ENCODE data around the gene PLA2G4F.

PLA2G4F gene

DNA sequence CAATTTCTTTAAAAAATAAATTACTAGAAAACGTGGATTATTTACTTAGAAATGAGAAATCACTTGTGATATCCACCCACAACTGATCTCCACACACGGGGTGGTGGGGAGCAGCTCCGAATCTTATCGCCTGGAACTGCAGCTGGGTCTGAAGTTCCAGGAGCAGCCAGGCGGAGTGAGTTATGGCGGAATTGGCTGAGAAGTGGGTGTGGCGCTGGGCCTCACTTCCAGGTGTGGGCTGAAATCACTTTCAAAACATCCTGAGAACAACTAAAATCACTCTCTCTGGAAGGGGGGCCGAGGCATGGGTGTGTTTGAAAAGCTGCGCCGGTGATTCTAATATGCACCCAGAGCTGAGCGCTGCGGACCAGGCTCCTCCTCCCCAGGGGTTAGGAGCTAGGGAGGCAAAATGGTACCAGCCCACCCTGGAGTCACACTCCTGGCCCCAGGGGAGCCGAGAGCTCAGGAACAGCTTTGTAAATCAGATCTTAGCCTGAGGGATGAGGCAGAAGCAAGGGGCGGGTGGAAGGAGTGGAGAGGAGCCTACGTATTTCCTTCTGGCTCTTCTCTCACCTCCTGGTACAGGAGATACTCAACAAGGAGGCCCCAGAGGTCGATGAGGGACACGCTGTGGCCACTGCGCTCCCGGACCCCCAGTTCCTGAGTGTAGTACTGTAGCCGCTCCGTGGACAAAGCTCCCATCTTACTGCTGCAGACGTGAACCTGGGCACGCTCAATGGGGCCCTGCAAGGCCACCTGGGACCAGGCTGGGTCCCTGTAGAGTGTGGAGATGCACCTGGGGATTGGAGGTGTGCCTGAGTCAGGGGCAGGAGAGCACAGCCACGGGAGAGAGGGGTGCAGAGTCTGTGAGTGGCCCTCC is 9.6 kb downstream of the PLA2G4F start:
- ChIA-PET CTCF (no interaction called here), POLR2A (ENCODE audit: low non-redundant PET) (no interaction called here)

DNA sequence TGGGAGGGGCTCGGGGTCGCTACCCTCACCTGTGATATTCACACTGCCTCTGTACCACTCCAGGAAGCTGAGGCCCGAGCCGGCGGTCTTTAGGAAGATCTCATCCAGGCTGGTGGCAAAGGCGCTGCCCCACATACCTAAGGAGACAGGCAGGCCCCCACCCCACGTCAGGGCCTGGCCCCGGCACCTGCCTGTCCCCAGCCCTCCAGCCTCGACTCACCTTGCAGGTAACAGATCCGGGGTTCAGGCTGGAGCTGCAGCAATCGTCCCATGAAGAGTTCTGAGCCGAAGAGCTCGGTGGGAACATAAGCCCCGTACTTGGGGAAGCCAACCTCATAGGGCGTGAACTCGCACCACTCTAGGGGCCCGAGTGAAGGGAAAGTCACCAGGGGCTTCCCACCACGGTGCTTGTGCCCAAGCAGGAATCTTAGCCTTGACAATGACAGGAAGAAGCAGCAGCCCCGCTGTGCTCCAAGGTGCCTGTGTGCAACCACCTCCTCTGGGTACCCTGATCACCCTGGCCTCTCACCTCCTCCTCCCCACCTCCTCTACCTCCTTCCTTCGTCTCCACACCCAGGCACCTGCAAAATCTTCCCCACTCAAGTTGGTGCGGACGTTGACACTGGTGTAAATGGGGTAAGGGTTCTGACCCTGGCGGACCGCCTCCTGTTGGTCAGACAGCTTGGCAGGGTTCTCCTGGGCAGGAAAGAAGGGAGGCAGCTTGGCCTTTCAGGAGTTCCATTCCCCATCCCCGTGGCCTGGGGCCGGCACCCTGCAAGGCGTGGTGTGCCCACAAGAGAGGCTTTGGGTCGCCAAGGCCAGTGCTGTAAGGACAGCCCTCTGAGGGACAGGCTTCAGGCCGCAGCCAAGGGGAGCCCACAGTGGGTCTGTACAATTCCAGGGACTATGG is 10.6 kb downstream of the PLA2G4F start:
- POLR2A ChIA-PET (ENCODE audit: low non-redundant PET), result no interaction called here
- CTCF ChIA-PET, result no interaction called here
- TF ChIP-seq CTCF (conservative IDR thresholded peaks at IDR 0.05; ENCODE audit: low read depth), result no peak
- H3K27ac ChIP-seq, result no peak overlapping the region
- no peak for DNase-seq (ENCODE audit: low spot score)

More for the DNA sequence above, 9.6 kb downstream of the PLA2G4F start:
- no peak overlapping the region for H3K27ac ChIP-seq
- DNase-seq (ENCODE audit: low spot score), result no peak
- TF ChIP-seq CTCF (conservative IDR thresholded peaks at IDR 0.05; ENCODE audit: low read depth), result no peak

- POLR2A ChIA-PET (ENCODE audit: low non-redundant PET), result no interaction called here
- no peak for DNase-seq (ENCODE audit: low spot score)
- CTCF ChIA-PET, result interaction anchor here (0.6 kb wide), 1 partner anchor 654 kb away, joined by 4 read pairs; no protein-coding TSS in a partner anchor
- no peak overlapping the region for H3K27ac ChIP-seq
- TF ChIP-seq CTCF (conservative IDR thresholded peaks at IDR 0.05; ENCODE audit: low read depth), result no peak
Observed at GRCh38 chr15:42144841-42145375, 11.5 kb downstream of the PLA2G4F start.

DNA sequence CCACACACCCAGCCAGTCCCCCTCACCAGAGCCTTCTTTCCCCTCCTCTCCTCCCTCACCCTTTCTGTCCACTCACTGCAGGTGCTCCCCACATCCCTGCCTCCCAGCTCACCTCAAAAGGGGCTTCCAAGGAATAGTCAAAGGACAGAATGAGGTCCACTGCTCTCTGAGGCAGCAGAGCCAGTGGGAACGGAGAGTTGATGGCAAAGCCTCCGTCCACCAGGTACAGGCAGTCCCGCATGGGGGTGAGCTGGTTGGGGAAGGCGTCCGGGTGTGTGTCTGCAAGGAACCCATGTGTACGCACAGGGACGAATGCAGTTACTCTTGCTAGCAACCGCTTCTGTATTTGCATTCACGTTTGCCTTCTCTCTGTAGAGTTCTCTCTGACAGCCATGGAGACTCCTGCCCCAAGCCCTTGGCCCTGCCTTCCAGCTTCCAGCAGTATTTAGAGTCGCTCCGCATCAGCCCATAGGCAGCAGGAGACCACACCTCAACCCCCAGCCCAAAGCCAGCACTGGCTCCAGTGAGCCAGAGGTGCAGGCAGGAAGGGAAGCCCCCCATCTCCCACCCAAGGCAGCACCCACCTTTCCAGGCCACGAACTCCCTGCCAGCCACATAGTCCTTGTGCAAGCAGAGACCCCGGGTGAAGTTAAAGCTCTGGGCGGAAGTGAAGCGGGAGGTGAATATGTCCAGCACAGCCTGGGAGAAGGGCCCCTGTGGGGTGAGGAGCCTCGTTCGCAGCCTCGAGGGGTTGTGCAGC is 12.4 kb downstream of the PLA2G4F start:
- no peak overlapping the region for H3K27ac ChIP-seq
- DNase-seq (ENCODE audit: low spot score), result no peak
- TF ChIP-seq CTCF (conservative IDR thresholded peaks at IDR 0.05; ENCODE audit: low read depth), result no peak
- CTCF ChIA-PET, result no interaction called here
- POLR2A ChIA-PET (ENCODE audit: low non-redundant PET), result no interaction called here

DNA sequence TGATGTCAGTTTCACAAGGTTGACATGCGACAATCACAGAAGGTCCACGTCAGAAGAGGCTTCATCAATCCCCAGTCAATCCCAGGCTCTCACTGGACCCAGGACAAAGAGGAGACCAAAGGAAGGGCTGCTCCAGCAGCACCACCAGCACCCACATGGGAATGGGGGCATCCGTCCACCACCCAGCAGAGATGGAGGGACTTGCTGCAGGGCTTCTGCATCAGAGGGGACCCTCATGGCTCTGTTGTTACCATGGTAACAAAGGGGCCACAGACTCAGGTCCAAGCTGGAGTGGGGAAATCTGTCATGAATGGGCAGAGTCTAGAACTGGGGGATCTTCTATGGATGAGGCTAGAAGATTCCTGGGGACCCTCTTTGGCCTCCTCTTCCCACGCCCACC is 13.1 kb downstream of the PLA2G4F start:
- CTCF ChIA-PET, result interaction anchor here (0.5 kb wide), 1 partner anchor 174 kb away, joined by 4 read pairs; no protein-coding TSS in a partner anchor
- no peak overlapping the region for H3K27ac ChIP-seq
- DNase-seq (ENCODE audit: low spot score), result no peak
- POLR2A ChIA-PET (ENCODE audit: low non-redundant PET), result no interaction called here
- no peak for TF ChIP-seq CTCF (conservative IDR thresholded peaks at IDR 0.05; ENCODE audit: low read depth)

All from RWPE1 (cell line).